HG02798 (cell line): ENCODE data around the gene LRRC59.
"Not testable (repeated sequence)": the region's sequence is repeated elsewhere in the genome, so short reads cannot be mapped to it uniquely, and the experiment has no call there.

Experiments used
- ATAC-seq: cut with Tn5 transposase; IDR thresholded peaks from one replicate; pipeline ENCODE4 v1.9.1; 2021; ENCODE audit warnings: mild to moderate bottlenecking; ENCODE audit not compliant: unreplicated experiment, poor library complexity

The LRRC59 gene

DNA sequence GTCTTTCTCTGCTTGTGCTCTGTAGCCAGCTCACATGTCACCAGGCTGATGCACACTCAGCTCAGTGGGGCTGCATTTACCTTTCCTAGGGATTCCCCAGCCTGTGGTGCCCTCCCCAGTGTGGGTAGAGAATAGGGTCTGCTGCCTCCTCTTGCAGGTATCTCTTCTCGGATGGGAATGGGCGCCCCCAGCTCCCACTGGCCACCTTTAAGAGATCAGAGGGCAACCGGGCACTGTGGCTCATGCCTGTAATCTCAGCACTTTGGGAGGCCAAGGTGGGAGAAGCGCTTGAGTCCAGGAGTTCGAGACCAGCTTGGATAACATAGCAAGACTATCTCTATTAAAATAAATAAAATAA, 48.1 kb downstream of the LRRC59 start:
- no peak for ATAC-seq

DNA sequence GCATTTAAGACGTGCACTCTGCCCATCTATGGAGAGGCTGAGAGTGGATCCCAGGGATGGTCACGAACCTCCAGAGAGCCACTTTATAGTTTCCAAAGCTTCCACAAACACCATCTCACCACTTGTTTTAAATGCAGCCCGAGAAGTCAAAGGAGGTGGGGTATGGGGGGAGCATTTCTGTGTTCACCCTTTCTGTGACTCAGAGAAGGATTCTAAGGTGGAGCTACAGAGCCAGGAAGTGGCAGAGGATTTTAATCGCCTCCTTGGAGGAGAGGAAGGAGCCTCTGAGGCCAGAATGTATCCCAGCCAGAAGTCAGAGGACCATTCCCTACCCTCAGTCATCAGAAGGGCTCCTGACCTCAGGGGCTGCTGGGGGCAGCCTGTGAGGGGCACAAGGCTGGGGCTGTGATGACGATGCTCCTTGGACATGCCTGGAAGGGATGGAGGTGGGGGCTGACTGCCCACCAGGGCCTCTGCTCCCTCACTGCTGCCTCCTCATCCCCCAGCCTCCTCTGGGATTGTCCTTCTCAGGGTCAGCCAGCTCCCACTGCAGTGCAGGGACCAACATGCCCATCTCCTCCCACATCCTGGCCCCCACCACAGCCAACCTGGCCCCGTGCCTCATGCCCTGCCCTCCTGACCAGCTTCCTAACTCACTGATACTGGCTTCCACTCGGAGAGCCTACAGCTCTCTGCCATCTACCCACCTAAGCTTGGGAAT, 48.6 kb downstream of the LRRC59 start:
- ATAC-seq, result no peak

- ATAC-seq, result no peak
These were observed 49.4 kb downstream of the LRRC59 start for GRCh38 chr17:50347894-50348291.

- ATAC-seq, result no peak
These were observed 50.0 kb downstream of the LRRC59 start for GRCh38 chr17:50347117-50347893.

- peak; percentile 59 for ATAC-seq
These were observed 50.8 kb downstream of the LRRC59 start for GRCh38 chr17:50346313-50347116.

DNA sequence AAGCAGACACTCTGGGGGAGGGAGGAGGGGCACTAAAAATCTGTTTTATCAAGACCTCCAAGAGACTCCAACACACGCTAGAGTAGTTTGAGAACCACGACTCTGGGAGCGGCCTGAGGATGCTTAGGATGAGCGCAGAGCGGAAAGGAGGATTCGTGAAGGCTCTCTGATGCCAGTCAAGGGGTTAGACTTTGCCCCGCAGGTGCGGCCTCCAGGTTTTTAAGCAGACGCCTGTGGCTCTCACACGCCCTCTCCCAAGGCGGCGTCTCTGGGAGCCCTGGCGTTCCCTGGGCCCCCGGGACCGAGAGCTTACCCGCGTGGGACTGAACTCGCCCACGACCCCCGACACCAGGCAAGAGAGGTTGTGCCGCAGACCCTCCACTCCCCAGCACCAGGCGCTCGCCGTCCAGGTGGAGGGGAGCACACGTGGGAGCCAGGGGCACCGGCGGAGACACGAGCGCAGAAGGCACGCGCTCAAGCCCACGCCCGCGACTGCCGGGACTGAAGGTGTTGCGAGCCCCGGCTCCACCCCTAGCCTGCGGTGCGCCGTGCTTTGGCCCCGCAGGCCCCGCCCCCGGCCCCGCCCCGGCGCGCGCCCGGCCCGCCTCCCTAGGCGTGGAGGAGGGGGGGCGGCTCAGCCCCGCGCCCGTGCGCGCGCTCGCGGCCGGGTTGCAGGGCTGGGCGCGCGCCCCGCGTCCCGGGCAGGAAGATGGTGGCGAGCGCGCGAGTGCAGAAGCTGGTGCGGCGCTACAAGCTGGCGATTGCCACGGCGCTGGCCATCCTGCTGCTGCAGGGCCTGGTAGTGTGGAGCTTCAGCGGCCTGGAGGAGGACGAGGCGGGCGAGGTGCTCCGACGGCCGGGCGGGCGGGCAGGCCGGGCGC, 51.7 kb downstream of the LRRC59 start, which contains the start of gene XYLT2:
Gene XYLT2 (plus strand): TSS at position 695 of the 881 bp plus-strand sequence. CDS start 15 bp downstream, at position 710.
- peak; percentile 86 for ATAC-seq

GRCh38 chr17:50344731-50345365, 52.5 kb downstream of the LRRC59 start:
- no peak for ATAC-seq

- ATAC-seq, result no peak
These were observed 57.9 kb downstream of the LRRC59 start for GRCh38 chr17:50339381-50339780.

GRCh38 chr17:50338645-50339044, 58.7 kb downstream of the LRRC59 start:
- ATAC-seq, result no peak

DNA sequence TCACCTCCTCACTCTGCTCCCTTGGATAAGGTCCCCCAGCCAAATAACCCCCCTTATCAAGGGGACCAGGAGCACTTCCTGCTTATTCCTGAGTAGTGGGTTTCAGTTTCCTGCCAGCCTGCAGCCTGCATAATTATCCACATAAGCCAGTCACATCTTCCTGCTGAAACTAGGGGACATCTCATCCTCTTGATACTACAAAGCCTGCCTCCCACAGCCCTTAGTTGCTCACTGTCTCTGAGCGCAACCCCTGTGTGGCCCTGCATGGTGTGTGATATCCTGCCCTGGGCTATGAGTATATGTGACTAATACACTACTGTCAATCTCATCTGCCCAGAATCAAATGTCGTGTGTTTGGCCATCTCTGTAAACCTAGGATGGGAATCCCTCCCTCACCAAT, 59.4 kb downstream of the LRRC59 start:
- ATAC-seq, result no peak

GRCh38 chr17:50333291-50334057, 63.8 kb downstream of the LRRC59 start:
- ATAC-seq, result not testable (repeated sequence)

- no peak for ATAC-seq
These were observed 65.1 kb downstream of the LRRC59 start for GRCh38 chr17:50332196-50332595.
